HepG2 (cell line): Measurements from ENCODE around the gene SLC44A4. TPM values are rescaled to one million over a fixed set of nuclear protein-coding genes. Genes with fewer than 3 reads are reported as not detected.

Source experiments
- ATRX ChIP-seq: sonication (generic); formaldehyde crosslinking; IDR thresholded peaks from 2 replicates; pipeline ENCODE4 v1.4.0; 2020; ENCODE audit warnings: missing genetic modification reagents, borderline replicate concordance
- CBX1 ChIP-seq: IDR thresholded peaks from one replicate; pipeline ENCODE4 v1.6.1; 2016; ENCODE audit warnings: antibody characterized with exemption, low read depth
- FLYWCH1 ChIP-seq: sonication (generic); formaldehyde crosslinking; IDR thresholded peaks from 2 replicates; pipeline ENCODE4 v1.8.1; 2023; ENCODE audit warnings: mild to moderate bottlenecking, missing genetic modification reagents
- MEIS1 ChIP-seq: sonication (generic); formaldehyde crosslinking; IDR thresholded peaks from 2 replicates; pipeline ENCODE4 v1.9.0; 2021; ENCODE audit warnings: mild to moderate bottlenecking, missing genetic modification reagents, moderate library complexity, borderline replicate concordance
- MLX ChIP-seq: IDR thresholded peaks from 2 replicates; pipeline ENCODE4 v1.6.1; 2016
- NFIB ChIP-seq: sonication (generic); formaldehyde crosslinking; IDR thresholded peaks from 2 replicates; pipeline ENCODE4 v1.9.0; 2021; ENCODE audit warnings: missing genetic modification reagents, mild to moderate bottlenecking, borderline replicate concordance
- NR1H2 ChIP-seq: sonication (generic); formaldehyde crosslinking; IDR thresholded peaks from 2 replicates; pipeline ENCODE4 v1.8.1; 2022; ENCODE audit warnings: low read depth, missing genetic modification reagents, borderline replicate concordance
- POLR2A ChIP-seq, 2 experiments: IDR thresholded peaks; 2 replicates each; pipeline ENCODE4 v1.6.1; 2011; ENCODE audit warnings: low read depth in 2 of 2, low read length in 2 of 2, mild to moderate bottlenecking in 1 of 2, moderate library complexity in 1 of 2; ENCODE audit not compliant: insufficient read depth in 1 of 2
- PRMT3 ChIP-seq: sonication (generic); formaldehyde crosslinking; IDR thresholded peaks from 2 replicates; pipeline ENCODE4 v1.8.1; 2022; ENCODE audit warnings: low read depth, mild to moderate bottlenecking, moderate library complexity, missing genetic modification reagents, borderline replicate concordance
- RARA ChIP-seq: IDR thresholded peaks from 2 replicates; pipeline ENCODE4 v1.6.1; 2016; ENCODE audit warnings: missing genetic modification reagents, missing compliant biosample characterization
- TARDBP ChIP-seq: sonication (generic); formaldehyde crosslinking; IDR thresholded peaks from 2 replicates; pipeline ENCODE4 v1.8.0; 2022; ENCODE audit warnings: mild to moderate bottlenecking, missing genetic modification reagents
- ZFP41 ChIP-seq: sonication (generic); formaldehyde crosslinking; IDR thresholded peaks from 2 replicates; pipeline ENCODE4 v1.4.0; 2020; ENCODE audit warnings: mild to moderate bottlenecking, missing genetic modification reagents, borderline replicate concordance
- ZFYVE20 ChIP-seq: sonication (generic); formaldehyde crosslinking; IDR thresholded peaks from 2 replicates; pipeline ENCODE4 v1.8.0; 2023; ENCODE audit warnings: low read depth, mild to moderate bottlenecking, moderate library complexity, missing genetic modification reagents, borderline replicate concordance
- ZMYM3 ChIP-seq: sonication (generic); formaldehyde crosslinking; IDR thresholded peaks from 2 replicates; pipeline ENCODE4 v1.5.1; 2020; ENCODE audit warnings: mild to moderate bottlenecking, missing genetic modification reagents
- ZNF121 ChIP-seq: sonication (generic); formaldehyde crosslinking; IDR thresholded peaks from 2 replicates; pipeline ENCODE4 v1.5.0; 2020; ENCODE audit warnings: mild to moderate bottlenecking, missing genetic modification reagents
- ZNF280D ChIP-seq: sonication (generic); formaldehyde crosslinking; IDR thresholded peaks from 2 replicates; pipeline ENCODE4 v1.5.1; 2020; ENCODE audit warnings: mild to moderate bottlenecking, missing genetic modification reagents
- ZNF326 ChIP-seq: sonication (generic); formaldehyde crosslinking; IDR thresholded peaks from 2 replicates; pipeline ENCODE4 v1.4.0; 2020; ENCODE audit warnings: missing genetic modification reagents, borderline replicate concordance
- ZNF383 ChIP-seq: sonication (generic); formaldehyde crosslinking; IDR thresholded peaks from 2 replicates; pipeline ENCODE4 v1.4.0; 2020; ENCODE audit warnings: missing genetic modification reagents, mild to moderate bottlenecking, borderline replicate concordance
- ZNF460 ChIP-seq: sonication (generic); formaldehyde crosslinking; IDR thresholded peaks from 2 replicates; pipeline ENCODE4 v1.5.1; 2020; ENCODE audit warnings: missing genetic modification reagents, mild to moderate bottlenecking, borderline replicate concordance
- ZNF512 ChIP-seq: sonication (generic); formaldehyde crosslinking; IDR thresholded peaks from 2 replicates; pipeline ENCODE4 v1.4.0; 2020; ENCODE audit warnings: mild to moderate bottlenecking, missing genetic modification reagents
- ZNF556 ChIP-seq: sonication (generic); formaldehyde crosslinking; IDR thresholded peaks from 2 replicates; pipeline ENCODE4 v1.4.0; 2020; ENCODE audit warnings: mild to moderate bottlenecking, missing genetic modification reagents, borderline replicate concordance
- ZNF569 ChIP-seq: sonication (generic); formaldehyde crosslinking; IDR thresholded peaks from 2 replicates; pipeline ENCODE4 v1.5.0; 2020; ENCODE audit warnings: mild to moderate bottlenecking, missing genetic modification reagents, moderate library complexity, borderline replicate concordance
- ZNF598 ChIP-seq: sonication (generic); formaldehyde crosslinking; IDR thresholded peaks from 2 replicates; pipeline ENCODE4 v1.5.1; 2020; ENCODE audit warnings: mild to moderate bottlenecking, missing genetic modification reagents, borderline replicate concordance
- ZNF616 ChIP-seq: sonication (generic); formaldehyde crosslinking; IDR thresholded peaks from 2 replicates; pipeline ENCODE4 v1.5.0; 2020; ENCODE audit warnings: low read depth, mild to moderate bottlenecking, missing genetic modification reagents
- ZNF652 ChIP-seq: IDR thresholded peaks from 2 replicates; pipeline ENCODE4 v1.6.1; 2016; ENCODE audit warnings: low read depth, borderline replicate concordance
- ZSCAN31 ChIP-seq: sonication (generic); formaldehyde crosslinking; IDR thresholded peaks from 2 replicates; pipeline ENCODE4 v1.5.0; 2020; ENCODE audit warnings: low read depth, mild to moderate bottlenecking, missing genetic modification reagents
- polyA plus RNA-seq, 8 experiments: library from polyadenylated mRNA; depleted of rRNA in 3 of 8; stranded (reverse) in 7 of 8; unstranded in 1 of 8; fragments of >200 nt; fragmentation: Illumina TruSeq in 4 of 8; extraction: Trizol in 4 of 8; gene quantifications; 2 replicates each; pipeline versions ENCODE4 v1.2.1 to v1.2.3, GENCODE V29; 2011 to 2016; ENCODE audit warnings: low read depth in 4 of 8, missing spikeins in 1 of 8, mixed read lengths in 1 of 8; ENCODE audit not compliant: insufficient read depth in 1 of 8
- total RNA-seq, 5 experiments: library from RNA; depleted of rRNA; stranded (reverse); fragments of >200 nt; fragmentation: Illumina TruSeq; extraction: Trizol; gene quantifications; 2 replicates each; pipeline ENCODE4 v1.2.3, GENCODE V29; 2016; ENCODE audit warnings: low read depth in 1 of 5

SLC44A4 gene
- total and polyA plus RNA-seq, 2 of the 13 experiments (the other 11 are each of a cell fraction or from before 2014, with no cell fraction given) = 3.5 to 5.9 TPM

- TF ChIP-seq ZNF569 (CRISPR knock-in tag) = no peak; the same call in 1 of the 2 replicates
- TF ChIP-seq NFIB = no peak
- TF ChIP-seq ZNF556 (CRISPR knock-in tag) = peak; percentile 63; the same call in 1 of the 2 replicates
- TF ChIP-seq ZNF383 = no peak
- peak; percentile 24; the same call in 1 of the 2 replicates for TF ChIP-seq ZNF652 (CRISPR knock-in tag)
- no peak for TF ChIP-seq ZNF616 (CRISPR knock-in tag)
- peak; percentile 95 for TF ChIP-seq MLX
- 0 out of 2 replicates have a peak, but pooled peaks have one; percentile 41 for TF ChIP-seq ZSCAN31 (CRISPR knock-in tag)
- TF ChIP-seq CBX1 = no peak
- no peak for TF ChIP-seq ZNF460
- TF ChIP-seq ZNF598 (CRISPR knock-in tag) = peak; percentile 52; the same call in 1 of the 2 replicates
- peak; percentile 63 to 69 for TF ChIP-seq POLR2A (IDR thresholded peaks at IDR 0.05; ENCODE audit: insufficient read depth in 1 of 2, low read depth in 2 of 2, low read length in 2 of 2)
- no peak for TF ChIP-seq ZFP41 (CRISPR knock-in tag)
- no peak; the same call in 1 of the 2 replicates for TF ChIP-seq FLYWCH1 (CRISPR knock-in tag)
- TF ChIP-seq ZNF512 = no peak
- peak; percentile 84 for TF ChIP-seq RARA
- no peak for TF ChIP-seq MEIS1 (CRISPR knock-in tag)
- TF ChIP-seq ZNF326 (CRISPR knock-in tag) = no peak
- TF ChIP-seq PRMT3 (CRISPR knock-in tag) = no peak
- no peak for TF ChIP-seq ATRX (CRISPR knock-in tag)
- TF ChIP-seq ZNF121 (CRISPR knock-in tag) = no peak
- TF ChIP-seq NR1H2 (CRISPR knock-in tag) = no peak
- peak; percentile 83 for TF ChIP-seq ZMYM3
- TF ChIP-seq TARDBP = peak; percentile 99
- no peak for TF ChIP-seq ZFYVE20 (CRISPR knock-in tag)
- peak; percentile 92 for TF ChIP-seq ZNF280D (CRISPR knock-in tag)
These were observed 48.6 kb upstream of the SLC44A4 start, which contains the start of gene C2 (continued) for GRCh38 chr6:31927242-31927862.
